DMS153 treated with DMSO at 0.1 percent for 48 hours (cell line): ENCODE measurements around the gene TBC1D16.
"Not testable (repeated sequence)": the region's sequence is repeated elsewhere in the genome, so short reads cannot be mapped to it uniquely, and the experiment has no call there.

Experiments used
- DNase-seq: peaks from one replicate; lab custom pipeline; 2025; ENCODE audit not compliant: unreplicated experiment; lab: John Stamatoyannopoulos, UW

The TBC1D16 gene

DNA sequence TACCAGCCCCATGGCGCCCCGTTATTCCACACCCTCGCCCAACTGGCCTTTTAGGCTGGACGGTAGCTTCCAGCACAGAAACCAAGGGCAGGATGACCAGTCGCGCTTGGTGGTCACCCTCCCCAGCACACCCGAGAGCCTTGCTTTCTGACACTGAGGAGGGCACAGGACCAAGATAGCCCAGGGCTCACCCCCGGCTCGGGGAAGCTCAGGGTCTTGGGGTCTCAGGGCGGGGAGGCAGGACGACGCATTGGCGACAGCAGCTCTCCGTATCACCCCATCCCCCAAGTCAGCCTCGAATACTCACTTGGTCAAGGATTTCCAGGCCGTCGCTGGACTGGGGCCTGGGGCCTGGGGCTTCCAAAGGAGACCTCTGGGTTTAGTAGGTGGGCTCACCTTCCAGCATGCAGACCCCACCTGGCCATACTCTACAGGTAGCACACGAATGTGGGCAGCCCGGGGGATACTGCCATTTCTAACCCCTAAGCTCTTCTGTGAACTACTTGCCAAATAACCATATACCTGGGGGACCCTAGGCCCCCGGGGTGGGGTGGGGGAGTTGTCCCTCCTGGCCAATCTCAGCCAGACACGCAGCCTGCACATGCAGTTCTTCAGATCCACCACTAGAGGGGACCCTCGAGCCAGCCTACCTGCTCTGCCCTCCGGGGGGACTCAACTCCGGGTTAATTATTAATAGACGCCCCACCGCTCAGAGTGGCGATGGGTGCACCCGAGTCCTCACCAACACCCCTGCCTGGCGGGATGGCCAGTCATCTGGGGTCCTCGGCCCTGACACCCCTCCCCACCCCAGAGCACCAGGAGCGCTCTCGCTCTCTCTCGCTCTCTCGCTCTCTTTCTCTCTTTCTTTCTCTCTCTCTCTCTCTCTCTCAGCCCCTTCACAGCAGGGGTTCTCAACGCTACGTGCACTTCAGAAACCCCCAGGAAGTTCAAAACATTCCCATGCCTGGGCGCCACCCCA is 30.0 kb downstream of the TBC1D16 start:
- peak; percentile 41 for DNase-seq

DNA sequence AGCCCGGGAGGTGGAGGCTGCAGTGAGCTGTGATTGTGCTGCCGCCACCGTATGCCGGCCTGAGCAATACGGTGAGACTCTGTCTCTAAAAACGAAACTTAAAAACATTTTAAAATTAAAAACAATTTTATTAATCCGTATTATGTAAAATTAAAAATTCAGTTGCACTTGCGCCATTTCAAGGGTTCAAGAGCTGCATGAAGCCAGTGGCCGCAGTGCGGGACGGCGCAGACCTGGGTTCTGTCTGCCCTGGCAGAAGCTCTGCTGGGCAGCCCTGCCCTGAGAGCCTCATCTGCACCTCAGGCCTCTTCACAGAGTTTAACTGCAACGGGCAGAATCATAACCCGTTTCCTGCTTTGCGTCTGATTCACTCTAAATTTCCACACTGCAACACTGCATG is 31.7 kb downstream of the TBC1D16 start:
- DNase-seq: no peak

DNA sequence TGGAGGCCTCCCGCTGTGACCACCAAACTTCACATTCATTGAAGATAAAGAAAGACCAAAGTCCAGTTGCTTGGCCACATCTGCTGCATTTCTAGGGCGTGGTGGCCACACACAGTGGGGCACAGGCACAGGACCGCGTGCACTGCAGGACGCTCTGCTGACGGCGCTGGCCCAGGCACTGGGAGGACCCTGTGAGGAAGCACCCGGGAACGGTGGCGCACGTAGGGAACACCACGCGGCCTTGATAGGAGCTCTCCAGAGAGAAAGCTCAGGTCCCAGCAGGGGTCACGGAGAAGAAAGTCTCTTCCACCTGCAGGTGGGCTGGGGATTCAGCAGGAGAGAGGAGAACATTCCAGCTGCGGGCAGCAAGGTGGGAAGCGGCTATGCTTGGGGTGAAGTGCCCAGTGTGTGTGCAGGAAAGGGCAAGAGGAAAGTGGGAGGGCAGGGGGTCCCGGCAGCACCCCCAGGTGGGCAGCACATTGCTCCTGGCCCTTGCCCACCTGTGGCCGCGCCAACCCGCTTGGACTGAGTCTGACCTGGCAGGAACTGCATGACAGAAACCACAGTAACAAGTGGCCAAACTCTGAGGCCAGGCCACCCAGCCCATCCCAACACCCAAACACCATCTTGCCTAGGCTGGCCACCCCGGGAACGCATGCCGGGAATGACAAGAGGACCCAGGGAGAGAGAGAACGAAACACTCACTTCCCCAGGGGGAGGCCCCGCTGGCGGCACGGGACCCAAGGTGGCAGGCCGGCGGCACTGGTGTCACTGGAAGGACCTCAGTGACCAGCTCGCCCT is 32.8 kb downstream of the TBC1D16 start:
- no peak for DNase-seq

DNA sequence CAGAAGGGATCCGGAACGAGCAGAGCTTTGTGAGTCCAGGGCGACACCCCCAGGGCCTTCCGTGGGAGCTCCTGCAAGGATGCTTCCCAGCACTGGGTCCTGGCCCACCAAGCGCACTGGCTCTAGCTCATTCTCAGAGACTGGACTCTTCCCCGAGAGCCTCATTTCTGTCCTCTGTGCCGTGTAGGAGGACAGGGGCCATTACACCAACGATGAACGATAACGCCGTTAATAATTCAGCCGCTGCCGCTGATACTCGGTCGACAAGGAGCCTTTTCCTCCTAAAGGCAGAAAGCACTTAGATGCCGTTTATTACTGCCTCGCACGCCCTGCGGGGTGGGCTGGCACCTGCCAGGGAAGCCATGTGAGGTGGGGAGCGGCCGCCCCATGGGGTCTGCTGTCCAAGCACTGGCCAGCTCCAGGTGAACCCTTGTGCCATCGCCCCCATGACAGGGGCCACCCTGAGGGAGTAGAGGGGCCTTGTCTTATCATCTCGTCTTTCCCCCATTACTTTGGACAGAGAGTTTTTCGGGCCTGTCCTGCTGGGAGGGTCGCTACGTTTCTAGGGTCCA is 33.5 kb downstream of the TBC1D16 start:
- DNase-seq: no peak

DNA sequence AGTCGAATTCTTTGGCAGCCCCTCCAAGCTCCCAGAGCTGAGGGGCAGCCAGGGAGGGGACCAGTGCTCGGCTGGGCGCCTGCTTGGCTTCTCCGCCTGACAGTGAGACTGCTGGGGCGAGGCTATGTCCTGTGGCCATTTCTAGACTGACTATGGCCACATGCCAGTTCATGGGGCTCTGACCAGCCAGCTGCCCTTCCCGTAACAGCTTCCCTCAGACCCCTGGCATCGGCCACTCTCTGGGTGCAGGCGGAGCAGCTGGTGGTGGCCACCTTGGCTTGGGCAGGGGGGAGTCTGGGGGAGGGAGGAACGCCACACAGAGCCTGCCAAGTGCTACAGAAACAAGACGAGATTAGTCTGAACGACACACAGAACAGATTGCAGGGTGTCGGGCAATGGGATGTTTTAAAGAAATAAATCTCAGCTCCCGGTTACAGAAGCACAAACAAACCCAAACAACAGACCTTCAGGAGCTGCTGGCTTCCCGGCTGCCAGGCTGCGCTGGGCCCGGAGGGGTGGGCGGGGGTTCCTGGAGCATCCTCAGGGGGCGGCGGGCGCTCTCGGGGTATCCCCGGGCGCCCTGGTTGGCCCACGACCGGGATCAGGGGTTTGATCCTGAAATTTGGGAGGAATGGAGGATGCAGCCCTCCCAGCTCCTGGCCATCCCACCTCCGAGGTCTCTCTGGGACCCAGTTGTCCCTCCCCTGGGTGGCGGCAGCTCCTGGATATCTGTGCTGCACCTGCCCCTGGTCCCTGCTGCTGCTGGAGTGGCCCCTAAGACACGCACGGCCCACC is 34.5 kb downstream of the TBC1D16 start:
- DNase-seq: no peak

DNA sequence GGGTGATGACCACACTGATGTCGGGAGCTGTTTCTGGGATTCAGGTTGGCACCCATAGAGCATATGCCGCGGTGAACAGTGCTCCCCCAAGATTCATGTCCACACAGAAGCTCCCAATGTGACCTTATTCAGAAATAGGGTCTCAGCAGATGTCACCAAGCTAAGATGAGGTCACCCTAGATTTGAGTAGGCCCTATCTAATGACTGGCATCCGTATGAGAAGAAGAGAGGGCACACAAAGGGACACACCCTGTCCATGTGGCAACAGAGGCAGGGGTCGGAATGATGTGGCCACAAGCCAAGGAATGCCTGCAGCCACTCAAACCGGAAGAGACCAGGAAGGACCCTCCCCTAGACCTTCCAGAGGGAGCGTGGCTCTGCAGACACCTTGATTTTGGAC is 35.5 kb downstream of the TBC1D16 start:
- no peak for DNase-seq

DNA sequence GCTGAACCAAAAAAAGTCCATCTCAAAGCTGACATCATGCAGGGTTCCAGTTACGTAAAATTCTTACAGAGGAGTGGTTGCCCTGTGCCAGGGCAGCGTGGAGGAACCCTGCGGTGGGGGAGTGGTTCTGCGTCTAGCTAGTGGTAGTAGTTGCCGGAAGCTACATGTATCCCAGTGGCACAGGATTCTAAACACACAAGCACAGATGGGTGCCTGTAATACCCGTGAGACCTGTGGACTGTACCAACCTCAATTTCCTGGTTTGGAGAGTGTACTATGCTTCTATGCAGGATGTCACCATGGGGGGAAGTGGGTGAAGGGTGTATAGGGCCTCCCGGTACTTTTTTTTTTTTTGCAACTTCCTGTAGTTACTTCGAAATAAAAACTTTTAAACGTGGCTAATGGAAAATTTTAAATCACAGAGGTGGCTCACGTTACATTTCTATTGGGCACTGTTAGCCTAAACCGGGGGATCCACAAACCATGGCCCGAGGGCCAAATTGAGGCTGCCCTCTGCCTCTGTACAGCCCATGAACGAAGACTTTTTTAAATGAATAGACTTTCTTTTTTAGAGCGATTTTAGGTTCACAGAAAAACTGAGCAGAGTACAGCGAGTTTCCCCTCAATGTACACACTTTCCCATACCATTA is 38.5 kb downstream of the TBC1D16 start:
- DNase-seq: peak; percentile 7

DNA sequence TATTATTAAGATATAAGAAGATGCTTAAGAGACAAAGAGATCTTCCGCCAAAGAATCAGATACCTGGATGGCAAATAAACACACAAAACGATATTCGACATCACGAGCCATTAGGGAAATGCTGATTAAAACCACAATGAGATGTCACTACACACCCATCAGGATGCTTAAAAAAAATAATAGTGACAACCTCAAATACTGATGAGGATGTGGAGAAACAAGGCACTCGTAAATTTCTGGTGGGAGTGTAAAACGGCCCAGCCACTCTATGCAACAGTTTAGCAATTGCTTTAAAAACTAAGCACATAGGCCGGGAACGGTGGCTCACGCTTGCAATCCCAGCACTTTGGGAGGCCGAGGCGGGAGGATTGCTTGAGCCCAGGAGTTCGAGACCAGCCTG is 39.4 kb downstream of the TBC1D16 start:
- no peak for DNase-seq

DNA sequence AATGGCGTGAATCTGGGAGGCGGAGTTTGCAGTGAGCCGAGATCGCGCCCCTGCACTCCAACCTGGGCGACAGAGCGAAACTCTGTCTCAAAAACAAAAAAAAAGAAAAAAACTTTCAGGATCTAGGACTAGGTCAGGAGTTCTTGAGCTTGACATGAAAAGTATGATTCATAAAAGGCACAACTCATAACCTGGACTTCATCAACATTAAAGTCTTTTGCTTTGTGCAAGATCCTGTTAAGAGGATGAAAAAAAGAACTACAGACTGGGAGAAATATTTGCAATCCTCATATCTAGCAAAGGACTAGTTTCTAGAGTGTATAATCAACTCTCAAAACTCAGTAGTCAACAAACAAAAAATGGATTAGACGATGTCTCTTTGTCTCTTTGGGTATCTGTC is 40.0 kb downstream of the TBC1D16 start:
- DNase-seq: no peak

DNA sequence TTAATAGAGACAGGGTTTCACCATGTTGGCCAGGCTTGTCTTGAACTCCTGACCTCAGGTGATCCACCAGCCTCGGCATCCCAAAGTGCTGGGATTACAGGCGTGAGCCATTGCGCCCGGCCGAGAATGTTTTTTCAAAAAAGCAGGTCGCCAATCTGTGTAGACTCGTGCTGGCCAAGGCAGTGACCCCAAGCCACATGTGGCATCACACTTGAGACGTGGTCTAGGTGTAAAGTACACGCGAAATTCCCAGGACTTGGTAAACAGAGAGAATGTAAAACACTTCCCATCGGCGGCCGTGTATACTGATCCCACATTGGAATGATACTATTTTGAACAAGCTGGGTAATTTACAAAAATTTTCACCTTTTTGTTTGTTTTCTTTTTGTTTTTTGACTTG is 41.1 kb downstream of the TBC1D16 start:
- no peak for DNase-seq

DNA sequence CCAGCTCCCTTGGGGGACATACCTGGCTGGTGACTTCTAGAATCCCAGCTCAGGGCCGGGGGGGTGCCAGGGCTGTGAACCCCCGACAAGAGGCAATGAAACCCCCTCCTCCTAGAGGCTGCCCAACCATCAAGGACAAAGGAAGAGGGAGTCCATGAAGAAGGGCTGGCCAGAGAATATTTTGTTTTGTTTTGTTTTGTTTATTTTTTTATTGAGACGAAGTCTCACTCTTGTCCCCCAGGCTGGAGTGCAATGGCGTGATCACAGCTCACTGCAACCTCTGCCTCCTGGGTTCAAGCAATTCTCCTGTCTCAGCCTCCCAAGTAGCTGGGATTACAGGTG is 41.5 kb downstream of the TBC1D16 start:
- not testable (repeated sequence) for DNase-seq

DNA sequence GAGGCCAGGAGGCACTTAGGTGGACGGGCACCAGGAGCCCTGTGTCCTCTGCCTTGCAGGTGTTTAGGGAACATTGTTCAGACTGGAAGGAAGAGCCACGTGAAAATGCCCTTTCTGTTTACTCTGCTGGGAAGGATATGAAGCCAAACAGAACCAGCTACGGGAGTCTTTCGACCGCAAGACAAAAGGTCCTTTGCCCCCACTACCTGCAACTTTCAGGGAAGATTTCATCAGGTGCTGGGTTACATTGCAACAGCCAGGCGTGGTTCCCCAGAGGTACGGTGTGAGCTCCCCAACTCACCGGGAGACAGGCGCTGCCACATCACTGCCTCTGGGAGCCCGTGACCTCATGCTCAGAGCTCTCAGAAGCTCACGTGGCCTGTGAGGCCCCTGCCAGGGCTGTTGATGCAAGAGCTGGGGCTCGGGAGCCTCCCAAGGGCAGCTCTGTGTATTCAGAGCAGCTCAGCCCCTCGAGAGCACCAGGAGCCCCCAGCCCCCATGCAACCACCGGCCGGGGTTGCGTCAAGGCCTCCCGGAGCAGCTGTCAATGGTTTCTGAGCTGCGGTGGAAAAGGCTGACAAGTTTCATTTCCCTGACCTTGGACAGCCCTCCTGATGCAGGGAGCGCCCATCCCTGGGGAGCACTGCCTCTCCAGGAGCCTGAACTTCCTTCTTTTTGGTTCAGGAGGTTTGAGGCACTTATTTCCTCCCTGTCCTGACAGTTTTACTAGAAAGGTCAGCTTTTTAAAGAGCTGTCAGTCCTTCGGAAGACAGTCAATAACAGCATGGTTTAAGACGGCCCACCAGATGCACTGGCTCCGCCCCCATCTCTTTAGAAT is 42.1 kb downstream of the TBC1D16 start:
- DNase-seq: peak; percentile 60

DNA sequence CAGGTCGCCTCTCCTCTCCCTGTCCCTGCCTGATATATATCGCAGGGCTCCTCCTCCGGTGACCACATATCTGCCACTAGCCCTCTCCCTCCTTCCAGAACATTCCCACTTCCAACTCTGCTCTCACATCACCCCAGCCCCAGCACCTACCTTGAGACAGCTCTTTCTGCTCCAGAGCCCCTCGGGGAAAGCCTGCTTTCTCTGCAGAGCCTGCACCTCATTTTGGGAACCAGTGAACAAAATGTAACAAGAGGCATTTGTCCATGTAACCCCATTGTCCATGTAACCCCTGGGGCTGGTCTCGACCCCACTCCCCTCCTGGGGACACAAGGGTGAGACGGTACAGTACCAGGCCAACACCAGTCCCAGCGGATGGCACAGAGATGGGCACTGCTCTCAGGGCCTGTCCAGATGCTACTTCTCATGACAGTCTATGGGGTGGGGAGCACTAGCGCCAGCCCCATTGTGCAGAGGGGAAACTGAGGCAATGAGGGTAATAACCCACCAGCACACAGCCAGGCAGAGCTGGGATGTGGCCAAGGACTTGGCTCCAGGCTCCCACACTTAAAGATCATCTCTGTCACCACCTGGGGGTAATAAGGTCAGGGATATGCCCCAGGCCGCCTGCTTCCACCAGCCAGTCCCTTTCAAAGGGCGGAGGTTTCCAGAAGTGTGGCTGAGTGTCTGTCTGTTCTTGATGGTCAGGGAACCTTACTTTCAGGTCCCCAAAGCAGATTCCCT is 42.9 kb downstream of the TBC1D16 start:
- no peak for DNase-seq

DNA sequence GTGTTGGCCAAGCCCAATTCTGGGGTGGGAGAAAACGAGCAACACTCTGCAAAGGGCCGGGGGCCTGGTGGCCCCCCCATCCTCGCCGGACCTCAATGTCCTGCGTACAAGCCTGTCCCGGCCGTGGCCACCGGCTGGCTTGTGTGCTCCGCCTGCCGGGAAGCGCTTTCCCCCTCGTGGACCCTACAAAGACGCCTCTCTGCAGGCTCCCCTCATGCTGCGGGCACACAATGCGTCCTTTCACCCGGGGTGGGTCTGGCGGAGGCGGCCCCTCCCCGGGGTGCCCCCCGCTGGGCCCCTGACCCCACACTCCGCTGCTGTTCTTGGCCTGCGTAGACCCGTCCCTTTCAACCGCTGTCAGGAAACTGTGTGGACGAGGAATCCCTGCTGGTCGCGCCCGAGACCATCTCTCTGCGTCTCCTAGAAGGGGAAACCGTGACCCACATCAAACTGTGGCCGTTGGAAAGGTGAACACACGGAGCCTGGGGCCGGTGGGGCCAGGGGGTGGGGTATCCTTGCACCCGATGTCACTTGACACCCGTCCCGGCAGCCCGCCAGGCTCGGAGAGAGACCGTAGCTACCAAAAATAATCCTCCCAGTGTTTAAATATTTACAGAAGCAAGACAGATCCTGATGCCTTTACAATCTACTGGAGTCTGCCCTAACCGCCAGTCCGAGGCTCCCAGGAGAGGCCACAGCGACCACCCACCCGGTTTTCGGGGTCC is 43.6 kb downstream of the TBC1D16 start:
- DNase-seq: peak; percentile 52

DNA sequence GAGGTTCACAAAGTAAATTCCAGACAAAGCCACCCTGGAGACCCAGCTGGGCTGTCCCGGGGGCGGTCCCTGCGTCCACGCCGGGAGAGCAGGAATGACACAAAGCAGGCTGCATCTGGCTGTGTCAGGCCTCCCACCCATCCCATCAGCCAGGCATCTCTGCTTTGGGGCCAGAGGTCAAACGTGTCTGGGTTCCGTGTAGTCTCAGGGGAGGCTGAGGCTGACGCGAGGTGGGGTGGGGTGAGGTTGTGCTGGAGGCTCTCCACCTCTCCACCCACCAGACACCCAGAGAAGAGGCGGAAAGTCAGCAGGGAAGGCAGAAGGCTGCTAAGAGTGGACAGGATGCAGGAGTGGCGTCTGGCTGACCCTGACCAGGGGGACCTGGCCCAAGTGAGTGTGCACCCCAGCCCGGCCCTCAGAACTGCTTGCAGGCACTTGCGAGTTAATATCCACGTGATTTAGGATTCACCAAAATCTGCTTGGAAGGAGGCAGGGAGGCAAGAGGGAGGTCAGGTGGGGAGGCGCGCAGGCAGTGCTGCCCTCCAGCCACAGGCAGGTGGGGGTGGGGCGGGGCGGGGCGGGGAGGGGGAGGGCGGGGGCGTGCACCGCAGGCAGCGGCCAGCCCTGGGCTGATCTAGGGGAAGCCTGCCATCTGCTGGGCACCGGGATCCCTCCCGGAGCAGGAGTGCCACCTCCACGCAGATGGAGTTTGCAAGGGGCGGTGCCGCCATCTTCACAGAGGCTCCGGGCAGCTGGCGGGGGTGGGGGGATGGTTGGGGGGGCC is 44.3 kb downstream of the TBC1D16 start:
- peak; percentile 69 for DNase-seq

DNA sequence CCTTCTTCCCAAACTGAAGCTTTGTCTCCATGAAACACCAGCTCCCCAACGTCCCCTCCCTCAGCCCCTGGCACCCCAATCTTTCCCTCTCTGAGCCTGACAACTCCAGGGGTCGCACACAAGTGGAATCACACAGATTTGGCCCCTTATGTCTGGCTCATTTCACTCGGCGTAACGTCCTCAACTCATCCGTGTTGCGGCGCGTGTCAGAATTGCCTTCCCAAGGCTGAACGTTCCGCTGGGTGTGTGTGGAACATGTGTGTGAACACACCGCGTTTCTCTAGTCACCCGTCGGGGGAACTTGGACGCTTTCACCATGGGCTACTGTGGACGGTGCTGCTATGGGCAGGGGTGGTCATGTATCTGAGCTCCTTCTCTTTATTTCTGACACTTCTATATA is 45.0 kb downstream of the TBC1D16 start:
- no peak for DNase-seq

DNA sequence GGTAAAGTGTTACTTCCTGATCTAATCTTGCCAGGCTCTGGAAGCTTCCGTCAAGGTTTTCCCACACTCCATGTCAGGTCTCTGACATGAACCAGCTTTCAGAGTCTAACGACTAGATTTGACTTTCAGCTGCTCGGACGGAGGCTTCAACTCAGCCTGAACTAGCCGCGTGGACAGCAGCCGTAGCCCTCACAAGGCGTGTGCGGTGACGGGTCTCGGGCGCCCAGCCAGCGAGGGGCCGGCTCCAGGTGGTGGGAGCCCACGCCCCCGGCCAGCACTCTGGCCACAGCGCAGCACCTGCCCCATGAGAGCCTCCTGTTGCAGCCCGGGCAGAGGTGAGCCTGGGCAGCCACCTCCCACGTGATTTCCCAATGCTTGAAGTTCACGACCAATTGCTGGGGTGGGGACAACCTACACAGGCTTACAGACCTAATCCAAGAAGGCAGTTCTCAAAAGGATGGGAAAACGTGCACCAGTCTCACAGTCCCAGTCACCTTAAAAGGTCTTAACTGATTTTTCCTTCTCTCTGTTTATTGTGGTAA is 45.5 kb downstream of the TBC1D16 start:
- no peak for DNase-seq
